ENCODE results near the gene GABRB3. TPM values are rescaled to one million over a fixed set of nuclear protein-coding genes. Genes with fewer than 3 reads are reported as not detected.

GABRB3 gene
- total and polyA plus RNA-seq, 2 donors (not counting 3 experiments of a cell fraction or from before 2014, with no cell fraction given) = 0.03 TPM; not detected in 1

GRCh38 chr15:26771168-26771567 lies 1.7 kb downstream of the GABRB3 start:
- H3K4me2 ChIP-seq (ENCODE audit: insufficient read depth, low read length) = no peak overlapping the region
- H3K27ac ChIP-seq (ENCODE audit: insufficient read depth, low read depth, low read length) = no peak overlapping the region
- H3K9ac ChIP-seq (replicated peaks; ENCODE audit: extremely low read depth, insufficient read depth, low read length) = no peak overlapping the region
- DNase-seq (ENCODE audit: low read depth, low spot score) = no peak
- ChIA-PET POLR2A (no interaction called here), CTCF (no interaction called here)
- dilution Hi-C loops (cut with MboI; ENCODE audit: extremely low pct_ligation_motif_present, low sequenced_read_pairs) (no loop called here), intact Hi-C loops (cut with micrococcal nuclease) (no loop called here)
- TF ChIP-seq EZH2 (IDR thresholded peaks at IDR 0.05; ENCODE audit: borderline replicate concordance, low read depth, low read length, severe bottlenecking) (no peak), POLR2AphosphoS5 (IDR thresholded peaks at IDR 0.05; ENCODE audit: insufficient read depth, low read depth, low read length) (no peak), JUN (IDR thresholded peaks at IDR 0.05; ENCODE audit: borderline replicate concordance, insufficient read depth, insufficient read length, low read depth) (no peak), CTCF (IDR thresholded peaks at IDR 0.05; ENCODE audit: extremely low read depth in 1 of 2, insufficient read depth in 1 of 2, low read depth in 1 of 2, low read length in 2 of 2) (no peak), MAX (IDR thresholded peaks at IDR 0.05; ENCODE audit: insufficient read depth, insufficient read length) (no peak), POLR2A (IDR thresholded peaks at IDR 0.05; ENCODE audit: low read depth, low read length) (no peak), MYC (IDR thresholded peaks at IDR 0.05; ENCODE audit: low read depth, low read length) (no peak), FOS (IDR thresholded peaks at IDR 0.05; ENCODE audit: borderline replicate concordance, insufficient read depth, low read length) (no peak), GATA2 (IDR thresholded peaks at IDR 0.05; ENCODE audit: insufficient read depth, insufficient read length, low read depth, low read length) (no peak)
- H3K27me3 ChIP-seq (ENCODE audit: control insufficient read depth in 2 of 2, insufficient read depth in 2 of 2, low read length in 2 of 2) = peaks cover 7 to 15% of the 10 kb centered on the region in 2 experiments
- no peaks in the 10 kb centered on the region for H3K9me3 ChIP-seq (replicated peaks; ENCODE audit: control insufficient read depth, insufficient read depth, low read length)
- no peak for FAIRE-seq
- H3K4me1 ChIP-seq (ENCODE audit: control insufficient read depth, extremely low read depth, insufficient read depth, low read length) = no peaks in the 10 kb centered on the region
- no TSS peak for BruUV-seq (replicated peaks)
- no peaks in the 10 kb centered on the region for H3K79me2 ChIP-seq (ENCODE audit: control insufficient read depth, insufficient read depth, low read length)
- no peak overlapping the region for H2AFZ ChIP-seq (ENCODE audit: low read depth, low read length)
- no peak overlapping the region for H3K4me3 ChIP-seq (replicated peaks in 1 of 3; ENCODE audit: insufficient read depth in 1 of 3, low read depth in 1 of 3, low read length in 3 of 3)
- H3K9me1 ChIP-seq (replicated peaks; ENCODE audit: control insufficient read depth, extremely low read depth, insufficient read depth, low read length) = no peaks in the 10 kb centered on the region
- H4K20me1 ChIP-seq (replicated peaks; ENCODE audit: control insufficient read depth, extremely low read depth, insufficient read depth, low read length) = no peaks in the 10 kb centered on the region
- H3K36me3 ChIP-seq (ENCODE audit: control insufficient read depth in 2 of 2, extremely low read depth in 1 of 2, insufficient read depth in 2 of 2, low read length in 2 of 2) = no peaks in the 10 kb centered on the region

Data from endothelial cell of umbilical vein (primary cell).